ENCODE results near the gene FAM107B. TPM values are rescaled to one million over a fixed set of nuclear protein-coding genes. Genes with fewer than 3 reads are reported as not detected.

The FAM107B gene
- total and polyA plus RNA-seq, 12 donors: 16.0 to 81.7 (median 50.5) TPM

- Histone ChIP-seq H3K27me3 (no peaks in the 10 kb centered on the region), H3K4me1 (replicated peaks in 1 of 2) (peaks cover 9 to 10% of the 10 kb centered on the region in 2 donors), H3K4me3 (no peak overlapping the region), H3K9me3 (replicated peaks in 1 of 3) (no peaks in the 10 kb centered on the region), H3K27ac (no peak overlapping the region), H3K36me3 (replicated peaks in 1 of 2) (no peaks in the 10 kb centered on the region)
- DNase-seq: no peak
- TF ChIP-seq POLR2A (IDR thresholded peaks at IDR 0.05) (no peak), CTCF (IDR thresholded peaks at IDR 0.05) (no peak)
- intact Hi-C loops (cut with DNase I): no loop called here
- 80 to 93% (median 86%) methylated on average over 6 of the region's 6 CpGs for WGBS, 4 donors
Observed at GRCh38 chr10:14549496-14549895, 225.2 kb downstream of the FAM107B start.

- intact Hi-C loops (cut with DNase I): no loop called here
Observed at GRCh38 chr10:14548970-14549369, 225.7 kb downstream of the FAM107B start.

GRCh38 chr10:14548474-14548873, 226.2 kb downstream of the FAM107B start:
- H3K4me1 ChIP-seq (replicated peaks in 1 of 2): peaks cover 5 to 11% of the 10 kb centered on the region in 2 donors
- no peak for TF ChIP-seq POLR2A (IDR thresholded peaks at IDR 0.05)
- no peak for TF ChIP-seq CTCF (IDR thresholded peaks at IDR 0.05)
- WGBS, 4 donors: 81 to 91% (median 89%) methylated on average over 8 to 11 of the region's 11 CpGs
- no peak for DNase-seq
- H3K4me3 ChIP-seq: no peak overlapping the region
- no peaks in the 10 kb centered on the region for H3K27me3 ChIP-seq
- no peaks in the 10 kb centered on the region for H3K9me3 ChIP-seq (replicated peaks in 1 of 3)
- no peaks in the 10 kb centered on the region for H3K36me3 ChIP-seq (replicated peaks in 1 of 2)
- no peak overlapping the region for H3K27ac ChIP-seq
- intact Hi-C loops (cut with DNase I): no loop called here

More at GRCh38 chr10:14548970-14549369, 225.7 kb downstream of the FAM107B start:
- Histone ChIP-seq H3K27ac (no peak overlapping the region), H3K9me3 (replicated peaks in 1 of 3) (no peaks in the 10 kb centered on the region), H3K4me3 (no peak overlapping the region), H3K4me1 (replicated peaks in 1 of 2) (peaks cover 5 to 9% of the 10 kb centered on the region in 2 donors), H3K27me3 (no peaks in the 10 kb centered on the region), H3K36me3 (replicated peaks in 1 of 2) (no peaks in the 10 kb centered on the region)
- TF ChIP-seq POLR2A (IDR thresholded peaks at IDR 0.05) (no peak), CTCF (IDR thresholded peaks at IDR 0.05) (no peak)
- WGBS, 4 donors: 90 to 95% (median 93%) methylated on average over 3 of the region's 3 CpGs
- DNase-seq: no peak

- Histone ChIP-seq H3K4me1 (replicated peaks in 1 of 2) (peaks cover 11 to 13% of the 10 kb centered on the region in 2 donors), H3K36me3 (replicated peaks in 1 of 2) (no peaks in the 10 kb centered on the region), H3K27ac (no peak overlapping the region), H3K27me3 (no peaks in the 10 kb centered on the region), H3K9me3 (replicated peaks in 1 of 3) (no peaks in the 10 kb centered on the region), H3K4me3 (no peak overlapping the region)
- intact Hi-C loops (cut with DNase I): no loop called here
- no peak for DNase-seq
- TF ChIP-seq POLR2A (IDR thresholded peaks at IDR 0.05) (no peak), CTCF (IDR thresholded peaks at IDR 0.05) (no peak)
- 95 to 98% (median 96%) methylated on average over 9 of the region's 9 CpGs for WGBS, 4 donors
Observed at GRCh38 chr10:14547816-14548215, 226.9 kb downstream of the FAM107B start.

All from adrenal gland (tissue), 12 donors.